ENCODE data around the gene CCL27. TPM values are rescaled to one million over a fixed set of nuclear protein-coding genes. Genes with fewer than 3 reads are reported as not detected.
A peak's percentile ranks its signal among the peaks of the same experiment; 100 is the strongest.

Gene CCL27, protein sequence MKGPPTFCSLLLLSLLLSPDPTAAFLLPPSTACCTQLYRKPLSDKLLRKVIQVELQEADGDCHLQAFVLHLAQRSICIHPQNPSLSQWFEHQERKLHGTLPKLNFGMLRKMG
- total RNA-seq (0.26 TPM in 1 of 2 replicates, not detected in the other), polyA plus RNA-seq (0.09 TPM in 1 of 2 replicates, not detected in the other), polyA minus RNA-seq (ENCODE audit: low replicate concordance) (not detected in 2 replicates)
- 0.23 TPM in 1 of 2 replicates, not detected in the other for polyA plus RNA-seq (2012)

DNA sequence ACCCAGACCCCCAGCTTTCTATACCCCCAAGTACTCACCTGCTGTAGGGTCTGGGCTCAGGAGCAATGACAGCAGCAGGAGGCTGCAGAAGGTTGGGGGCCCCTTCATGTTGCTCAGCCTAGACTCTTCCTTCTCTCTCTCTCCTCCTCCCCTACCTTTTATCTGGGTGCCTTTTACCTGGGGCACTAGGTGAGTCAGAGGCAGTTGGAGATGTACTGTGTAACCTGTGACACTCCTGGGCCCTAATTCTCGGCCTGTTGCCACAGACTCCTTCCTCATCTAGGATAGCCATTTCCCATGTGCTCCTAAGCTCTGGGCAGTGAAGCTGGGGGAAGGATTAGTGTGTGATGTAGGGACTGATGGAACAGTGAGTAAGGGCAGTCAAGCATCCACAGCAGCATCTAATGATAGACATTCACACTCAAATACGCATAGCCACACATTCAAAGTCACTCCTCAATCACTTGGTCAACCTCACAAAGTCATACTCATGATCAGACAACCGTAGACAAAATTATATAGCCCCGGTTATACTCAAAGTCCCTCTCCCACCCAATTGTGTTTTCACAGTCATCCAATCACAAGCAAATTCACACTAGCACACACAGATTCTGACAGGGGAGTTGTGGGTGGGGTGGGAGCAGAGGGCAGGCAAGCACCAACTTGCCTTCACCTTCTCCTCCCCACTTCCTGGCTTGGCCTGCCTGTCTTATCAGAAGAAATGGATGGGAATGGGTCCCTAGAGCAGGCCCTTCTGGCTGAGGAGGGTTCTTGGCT is at the start of gene CCL27:
Gene CCL27 (minus strand): TSS at position 132 of the 777 bp plus-strand sequence. CDS start 24 bp downstream, at position 108.
- peaks cover 1% of the 10 kb centered on the region for H3K36me3 ChIP-seq (ENCODE audit: control insufficient read depth, insufficient read depth, low read length)
- H3K9me3 ChIP-seq (ENCODE audit: control insufficient read depth, insufficient read depth, low read depth, low read length) = no peaks in the 10 kb centered on the region

DNA sequence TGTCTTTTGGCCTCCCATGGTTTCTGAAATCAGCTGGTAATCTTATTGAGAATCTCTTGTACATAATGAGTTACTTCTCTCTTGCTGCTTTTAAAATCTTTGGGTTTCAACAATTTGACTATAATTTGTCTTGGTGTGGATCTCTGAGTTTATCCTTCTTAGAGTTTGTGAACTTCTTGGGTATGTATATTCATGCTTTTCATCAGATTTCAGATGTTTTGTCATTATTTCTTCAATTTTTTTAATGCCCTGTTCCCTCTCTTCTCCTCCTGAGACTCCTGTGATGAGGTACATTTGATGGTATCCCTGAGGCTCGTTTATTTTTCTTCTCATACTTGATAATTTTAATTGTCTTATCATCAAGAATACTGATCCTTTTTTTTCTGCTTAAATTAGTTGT is 49.7 kb upstream of the CCL27 start:
- TF ChIP-seq, protein P1, sequence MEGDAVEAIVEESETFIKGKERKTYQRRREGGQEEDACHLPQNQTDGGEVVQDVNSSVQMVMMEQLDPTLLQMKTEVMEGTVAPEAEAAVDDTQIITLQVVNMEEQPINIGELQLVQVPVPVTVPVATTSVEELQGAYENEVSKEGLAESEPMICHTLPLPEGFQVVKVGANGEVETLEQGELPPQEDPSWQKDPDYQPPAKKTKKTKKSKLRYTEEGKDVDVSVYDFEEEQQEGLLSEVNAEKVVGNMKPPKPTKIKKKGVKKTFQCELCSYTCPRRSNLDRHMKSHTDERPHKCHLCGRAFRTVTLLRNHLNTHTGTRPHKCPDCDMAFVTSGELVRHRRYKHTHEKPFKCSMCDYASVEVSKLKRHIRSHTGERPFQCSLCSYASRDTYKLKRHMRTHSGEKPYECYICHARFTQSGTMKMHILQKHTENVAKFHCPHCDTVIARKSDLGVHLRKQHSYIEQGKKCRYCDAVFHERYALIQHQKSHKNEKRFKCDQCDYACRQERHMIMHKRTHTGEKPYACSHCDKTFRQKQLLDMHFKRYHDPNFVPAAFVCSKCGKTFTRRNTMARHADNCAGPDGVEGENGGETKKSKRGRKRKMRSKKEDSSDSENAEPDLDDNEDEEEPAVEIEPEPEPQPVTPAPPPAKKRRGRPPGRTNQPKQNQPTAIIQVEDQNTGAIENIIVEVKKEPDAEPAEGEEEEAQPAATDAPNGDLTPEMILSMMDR (conservative IDR thresholded peaks at IDR 0.05 in 1 of 2, IDR thresholded peaks at IDR 0.05 in 1 of 2; ENCODE audit: low read depth in 1 of 2, low read length in 2 of 2) = no peak
- TF ChIP-seq EZH2 (IDR thresholded peaks at IDR 0.05; ENCODE audit: low read length, missing control alignments) = no peak
- peaks cover 7% of the 10 kb centered on the region for H3K27me3 ChIP-seq (ENCODE audit: control insufficient read depth, insufficient read depth, low read length)
- H3K9ac ChIP-seq (ENCODE audit: insufficient read depth, low read length) = no peak overlapping the region
- H3K4me3 ChIP-seq (replicated peaks in 1 of 4; ENCODE audit: control extremely low read depth in 1 of 4, insufficient read depth in 1 of 4, low read depth in 3 of 4, low read length in 4 of 4) = no peak overlapping the region
- no peak overlapping the region for H3K4me2 ChIP-seq (ENCODE audit: extremely low read depth, insufficient read depth, low read length)
- no peak overlapping the region for H3K27ac ChIP-seq (ENCODE audit: insufficient read depth, low read length)
- no peaks in the 10 kb centered on the region for H3K79me2 ChIP-seq (ENCODE audit: control insufficient read depth, insufficient read depth, low read length)
- no peaks in the 10 kb centered on the region for H4K20me1 ChIP-seq (ENCODE audit: control insufficient read depth, extremely low read depth, insufficient read depth, low read length)
- no peaks in the 10 kb centered on the region for H3K36me3 ChIP-seq (ENCODE audit: control insufficient read depth, insufficient read depth, low read length)
- DNase-seq (ENCODE audit: low read depth in 2 of 2) = no peak
- no peaks in the 10 kb centered on the region for H3K4me1 ChIP-seq (ENCODE audit: control insufficient read depth, extremely low read depth, insufficient read depth, low read length)
- H2AFZ ChIP-seq (ENCODE audit: low read length) = no peak overlapping the region
- no peaks in the 10 kb centered on the region for H3K9me3 ChIP-seq (ENCODE audit: control insufficient read depth, insufficient read depth, low read depth, low read length)

More for the DNA sequence above, at the start of gene CCL27:
- Histone ChIP-seq H3K4me3 (replicated peaks in 1 of 4; ENCODE audit: control extremely low read depth in 1 of 4, insufficient read depth in 1 of 4, low read depth in 3 of 4, low read length in 4 of 4) (no peak within 1 kb of the TSS), H3K27me3 (ENCODE audit: control insufficient read depth, insufficient read depth, low read length) (no peaks in the 10 kb centered on the region), H3K4me2 (ENCODE audit: extremely low read depth, insufficient read depth, low read length) (no peak within 1 kb of the TSS), H3K4me1 (ENCODE audit: control insufficient read depth, extremely low read depth, insufficient read depth, low read length) (peaks cover 9% of the 10 kb centered on the region), H2AFZ (ENCODE audit: low read length) (no peak within 1 kb of the TSS), H3K79me2 (ENCODE audit: control insufficient read depth, insufficient read depth, low read length) (peaks cover 13% of the 10 kb centered on the region), H3K27ac (ENCODE audit: insufficient read depth, low read length) (no peak within 1 kb of the TSS), H3K9ac (ENCODE audit: insufficient read depth, low read length) (no peak within 1 kb of the TSS), H4K20me1 (ENCODE audit: control insufficient read depth, extremely low read depth, insufficient read depth, low read length) (no peaks in the 10 kb centered on the region)
- DNase-seq (ENCODE audit: low read depth in 2 of 2) = no peak
- TF ChIP-seq EZH2 (IDR thresholded peaks at IDR 0.05; ENCODE audit: low read length, missing control alignments) = no peak
- TF ChIP-seq, protein P1 (conservative IDR thresholded peaks at IDR 0.05 in 1 of 2, IDR thresholded peaks at IDR 0.05 in 1 of 2; ENCODE audit: low read depth in 1 of 2, low read length in 2 of 2) = no peak

DNA sequence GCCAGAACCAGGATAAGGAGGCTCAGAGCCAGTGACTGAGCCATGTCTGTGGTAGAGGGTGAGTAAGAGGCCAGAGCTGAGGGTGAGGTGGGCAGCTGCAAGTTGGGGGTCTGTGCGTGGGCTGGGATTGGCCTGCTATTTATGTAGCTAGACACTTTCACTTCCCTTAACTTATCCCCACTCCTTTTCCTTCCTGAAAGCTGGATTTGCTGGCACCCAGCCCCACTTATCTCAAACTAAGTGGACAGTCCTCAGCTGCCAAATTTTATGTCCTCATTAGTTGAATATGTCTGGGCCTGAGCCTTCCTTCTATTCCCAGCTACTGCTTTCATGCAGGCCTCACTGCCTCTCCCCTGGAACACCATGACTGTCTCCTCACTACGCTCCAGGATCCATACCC is 47.6 kb upstream of the CCL27 start, which contains the start of gene CCL21:
Gene CCL21 (minus strand): TSS at position 114 of the 400 bp plus-strand sequence. CDS start 70 bp downstream, at position 44.
- Histone ChIP-seq H3K79me2 (ENCODE audit: control insufficient read depth, insufficient read depth, low read length) (no peaks in the 10 kb centered on the region), H2AFZ (ENCODE audit: low read length) (no peak within 1 kb of the TSS), H3K36me3 (ENCODE audit: control insufficient read depth, insufficient read depth, low read length) (no peaks in the 10 kb centered on the region), H3K27me3 (ENCODE audit: control insufficient read depth, insufficient read depth, low read length) (peaks cover 3% of the 10 kb centered on the region), H3K9me3 (ENCODE audit: control insufficient read depth, insufficient read depth, low read depth, low read length) (no peaks in the 10 kb centered on the region), H4K20me1 (ENCODE audit: control insufficient read depth, extremely low read depth, insufficient read depth, low read length) (no peaks in the 10 kb centered on the region), H3K4me3 (replicated peaks in 1 of 4; ENCODE audit: control extremely low read depth in 1 of 4, insufficient read depth in 1 of 4, low read depth in 3 of 4, low read length in 4 of 4) (no peak within 1 kb of the TSS), H3K4me2 (ENCODE audit: extremely low read depth, insufficient read depth, low read length) (no peak within 1 kb of the TSS), H3K27ac (ENCODE audit: insufficient read depth, low read length) (no peak within 1 kb of the TSS), H3K9ac (ENCODE audit: insufficient read depth, low read length) (no peak within 1 kb of the TSS), H3K4me1 (ENCODE audit: control insufficient read depth, extremely low read depth, insufficient read depth, low read length) (no peaks in the 10 kb centered on the region)
- no peak for TF ChIP-seq EZH2 (IDR thresholded peaks at IDR 0.05; ENCODE audit: low read length, missing control alignments)
- TF ChIP-seq, protein P1 (conservative IDR thresholded peaks at IDR 0.05 in 1 of 2, IDR thresholded peaks at IDR 0.05 in 1 of 2; ENCODE audit: low read depth in 1 of 2, low read length in 2 of 2) = no peak
- DNase-seq (ENCODE audit: low read depth in 2 of 2) = peak; percentile 3 to 20

All from fibroblast of lung (primary cell).